ENCODE data around the gene ALDH1L2. TPM values are rescaled to one million over a fixed set of nuclear protein-coding genes. Genes with fewer than 3 reads are reported as not detected.
"Not testable (repeated sequence)": the region's sequence is repeated elsewhere in the genome, so short reads cannot be mapped to it uniquely, and the experiment has no call there.

ALDH1L2 gene
- total RNA-seq, 4 donors from 2014 or later: 2.1 to 9.1 (median 4.3) TPM

GRCh38 chr12:105104762-105105161 lies 20.5 kb upstream of the ALDH1L2 start:
- TF ChIP-seq POLR2A (IDR thresholded peaks at IDR 0.05): no peak
- no peak for TF ChIP-seq CTCF (IDR thresholded peaks at IDR 0.05)
- WGBS, 2 donors: 86 to 100% methylated on average over 1 of the region's 1 CpG
- intact Hi-C loops (cut with DNase I): no loop called here
- no peak for DNase-seq
- H3K9me3 ChIP-seq: no peaks in the 10 kb centered on the region
- H3K4me1 ChIP-seq: peaks cover 2 to 14% of the 10 kb centered on the region in 2 donors
- H3K27me3 ChIP-seq: no peaks in the 10 kb centered on the region
- no peaks in the 10 kb centered on the region for H3K36me3 ChIP-seq
- no peak overlapping the region for H3K4me3 ChIP-seq (replicated peaks in 1 of 3)
- H3K27ac ChIP-seq: no peak overlapping the region

- no peaks in the 10 kb centered on the region for H3K36me3 ChIP-seq
- TF ChIP-seq CTCF (IDR thresholded peaks at IDR 0.05) (no peak), POLR2A (IDR thresholded peaks at IDR 0.05) (no peak)
- intact Hi-C loops (cut with DNase I): no loop called here
- no peak for DNase-seq
- no peak overlapping the region for H3K27ac ChIP-seq
- H3K27me3 ChIP-seq: no peaks in the 10 kb centered on the region
- no peaks in the 10 kb centered on the region for H3K9me3 ChIP-seq
- no peak overlapping the region for H3K4me3 ChIP-seq (replicated peaks in 1 of 3)
- no peaks in the 10 kb centered on the region for H3K4me1 ChIP-seq
Observed at GRCh38 chr12:105102673-105103072, 18.4 kb upstream of the ALDH1L2 start.

- H3K9me3 ChIP-seq: no peaks in the 10 kb centered on the region
- H3K4me3 ChIP-seq (replicated peaks in 1 of 3): no peak overlapping the region
- DNase-seq: no peak
- TF ChIP-seq POLR2A (IDR thresholded peaks at IDR 0.05) (no peak), CTCF (IDR thresholded peaks at IDR 0.05) (no peak)
- H3K27ac ChIP-seq: no peak overlapping the region
- no peaks in the 10 kb centered on the region for H3K27me3 ChIP-seq
- H3K4me1 ChIP-seq: no peaks in the 10 kb centered on the region
- intact Hi-C loops (cut with DNase I): no loop called here
- H3K36me3 ChIP-seq: no peaks in the 10 kb centered on the region
Observed at GRCh38 chr12:105100998-105101397, 16.7 kb upstream of the ALDH1L2 start.

- Histone ChIP-seq H3K36me3 (no peaks in the 10 kb centered on the region), H3K9me3 (no peaks in the 10 kb centered on the region), H3K27ac (no peak overlapping the region), H3K4me3 (replicated peaks in 1 of 3) (no peak overlapping the region), H3K27me3 (no peaks in the 10 kb centered on the region), H3K4me1 (no peaks in the 10 kb centered on the region)
- TF ChIP-seq CTCF (IDR thresholded peaks at IDR 0.05): no peak
- 89% methylated on average over 7 of the region's 7 CpGs for WGBS, 2 donors
- intact Hi-C loops (cut with DNase I): no loop called here
- DNase-seq: no peak
Observed at GRCh38 chr12:105100207-105100985, 16.1 kb upstream of the ALDH1L2 start.

GRCh38 chr12:105099356-105099755 lies 15.1 kb upstream of the ALDH1L2 start:
- Histone ChIP-seq H3K36me3 (no peaks in the 10 kb centered on the region), H3K27ac (no peak overlapping the region), H3K27me3 (no peaks in the 10 kb centered on the region), H3K4me3 (replicated peaks in 1 of 3) (no peak overlapping the region), H3K9me3 (no peaks in the 10 kb centered on the region), H3K4me1 (no peaks in the 10 kb centered on the region)
- no peak for TF ChIP-seq POLR2A (IDR thresholded peaks at IDR 0.05)
- TF ChIP-seq CTCF (IDR thresholded peaks at IDR 0.05): no peak
- DNase-seq: no peak
- WGBS, 2 donors: 86 to 100% methylated on average over 1 of the region's 1 CpG
- intact Hi-C loops (cut with DNase I): no loop called here

GRCh38 chr12:105095338-105095737 lies 11.1 kb upstream of the ALDH1L2 start:
- H3K27me3 ChIP-seq; H3K9me3 ChIP-seq; H3K4me3 ChIP-seq (replicated peaks in 1 of 3); intact Hi-C loops (cut with DNase I); H3K4me1 ChIP-seq; H3K27ac ChIP-seq; H3K36me3 ChIP-seq; DNase-seq: not testable (repeated sequence)
- 63 to 73% methylated on average over 5 of the region's 5 CpGs for WGBS, 2 donors

All from thyroid gland (tissue), 4 donors.